Astrocyte of the cerebellum (primary cell): ENCODE data around the gene HOXD8.

Experiments
- DNase-seq: peaks from one replicate; pipeline ENCODE4 v3.0.0-alpha.2; 2011; ENCODE audit warnings: low read depth
- H3K4me3 ChIP-seq: 2 replicates; pipeline ENCODE4 v1.5.1; 2011; ENCODE audit warnings: mild to moderate bottlenecking, low read depth, low read length, moderate library complexity
- in situ Hi-C: cut with HindIII; loops from 2 replicates; pipeline ENCODE4 v1.10.0; 2017; ENCODE audit warnings: low sequenced_read_pairs
- TF ChIP-seq, protein P1 (sequence below): IDR thresholded peaks from 2 replicates; pipeline ENCODE4 v1.5.1; 2012; ENCODE audit warnings: low read length, low read depth, moderate library complexity, mild to moderate bottlenecking; ENCODE audit errors: missing control alignments

Gene HOXD8

DNA sequence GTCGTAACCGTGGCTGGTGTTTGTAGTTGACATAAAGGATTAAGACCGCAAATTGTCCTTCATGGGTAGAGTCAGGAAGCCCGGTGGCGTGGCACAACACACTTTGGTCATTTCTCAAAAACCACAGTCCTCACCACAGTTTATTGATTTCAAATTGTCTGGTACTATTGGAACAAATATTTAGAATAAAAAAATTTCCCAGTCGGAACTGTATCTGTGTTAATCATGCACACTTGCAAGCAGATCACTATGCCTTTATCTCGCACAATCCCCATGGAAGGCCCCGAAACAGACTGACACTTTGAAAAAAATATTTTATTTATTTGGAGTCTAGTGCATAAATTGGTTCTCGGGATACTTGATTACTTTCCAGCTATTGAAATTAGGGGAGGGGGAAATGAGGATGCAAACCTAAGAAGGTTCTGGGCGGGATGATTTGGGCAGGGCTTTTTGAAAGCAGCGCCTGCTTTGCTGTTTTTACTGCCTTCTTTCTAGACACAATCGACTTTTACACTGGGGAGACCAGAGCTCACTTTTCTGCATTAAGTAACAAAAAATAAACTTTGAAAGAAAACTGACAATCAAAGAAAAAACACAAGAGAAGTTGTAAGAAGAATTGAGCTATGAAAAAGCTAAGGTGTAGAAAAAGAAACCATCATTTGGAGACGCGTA is 43.5 kb downstream of the HOXD8 start:
- H3K4me3 ChIP-seq = no peak overlapping the region
- in situ Hi-C loops = no loop called here
- DNase-seq = no peak
- TF ChIP-seq, protein P1, sequence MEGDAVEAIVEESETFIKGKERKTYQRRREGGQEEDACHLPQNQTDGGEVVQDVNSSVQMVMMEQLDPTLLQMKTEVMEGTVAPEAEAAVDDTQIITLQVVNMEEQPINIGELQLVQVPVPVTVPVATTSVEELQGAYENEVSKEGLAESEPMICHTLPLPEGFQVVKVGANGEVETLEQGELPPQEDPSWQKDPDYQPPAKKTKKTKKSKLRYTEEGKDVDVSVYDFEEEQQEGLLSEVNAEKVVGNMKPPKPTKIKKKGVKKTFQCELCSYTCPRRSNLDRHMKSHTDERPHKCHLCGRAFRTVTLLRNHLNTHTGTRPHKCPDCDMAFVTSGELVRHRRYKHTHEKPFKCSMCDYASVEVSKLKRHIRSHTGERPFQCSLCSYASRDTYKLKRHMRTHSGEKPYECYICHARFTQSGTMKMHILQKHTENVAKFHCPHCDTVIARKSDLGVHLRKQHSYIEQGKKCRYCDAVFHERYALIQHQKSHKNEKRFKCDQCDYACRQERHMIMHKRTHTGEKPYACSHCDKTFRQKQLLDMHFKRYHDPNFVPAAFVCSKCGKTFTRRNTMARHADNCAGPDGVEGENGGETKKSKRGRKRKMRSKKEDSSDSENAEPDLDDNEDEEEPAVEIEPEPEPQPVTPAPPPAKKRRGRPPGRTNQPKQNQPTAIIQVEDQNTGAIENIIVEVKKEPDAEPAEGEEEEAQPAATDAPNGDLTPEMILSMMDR = no peak

DNA sequence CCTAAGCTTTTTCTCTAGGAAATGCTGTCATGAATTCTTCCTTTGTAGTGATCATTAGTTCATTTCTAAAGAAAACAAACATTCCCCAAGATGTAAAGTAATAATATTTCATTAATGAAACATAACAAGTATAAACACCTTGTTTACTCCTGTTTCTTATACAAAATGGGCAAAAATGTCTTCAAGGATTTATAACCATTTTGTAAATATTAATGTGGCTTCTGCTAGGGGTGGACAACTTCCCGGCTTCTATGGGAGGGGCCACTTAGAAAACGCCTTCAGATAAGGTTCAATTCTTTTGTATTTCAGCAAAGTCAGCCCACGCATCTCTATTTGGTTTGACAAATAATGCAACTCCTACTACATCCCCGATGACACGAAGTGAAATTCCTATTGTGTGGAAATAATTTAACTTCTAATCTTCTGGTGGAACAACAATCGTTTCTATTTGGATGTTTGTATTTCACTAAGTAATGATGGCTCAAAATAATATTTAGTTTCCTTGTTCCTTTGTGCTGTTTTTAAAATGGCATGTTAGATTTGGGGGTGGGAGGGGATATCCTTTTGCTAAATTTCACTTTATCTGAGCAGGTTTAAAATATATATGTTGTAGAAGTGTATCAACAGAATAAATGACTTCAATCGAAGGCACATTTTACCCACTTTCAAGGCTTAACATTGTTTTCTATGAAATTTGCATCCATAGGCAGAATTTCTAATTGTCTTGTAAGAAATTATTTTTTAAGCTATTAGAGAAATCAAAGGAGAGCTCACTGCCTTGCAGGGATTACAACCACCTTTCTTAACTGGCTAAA is 44.3 kb downstream of the HOXD8 start:
- no peak overlapping the region for H3K4me3 ChIP-seq
- TF ChIP-seq, protein P1 = no peak
- DNase-seq = no peak
- in situ Hi-C loops = no loop called here

DNA sequence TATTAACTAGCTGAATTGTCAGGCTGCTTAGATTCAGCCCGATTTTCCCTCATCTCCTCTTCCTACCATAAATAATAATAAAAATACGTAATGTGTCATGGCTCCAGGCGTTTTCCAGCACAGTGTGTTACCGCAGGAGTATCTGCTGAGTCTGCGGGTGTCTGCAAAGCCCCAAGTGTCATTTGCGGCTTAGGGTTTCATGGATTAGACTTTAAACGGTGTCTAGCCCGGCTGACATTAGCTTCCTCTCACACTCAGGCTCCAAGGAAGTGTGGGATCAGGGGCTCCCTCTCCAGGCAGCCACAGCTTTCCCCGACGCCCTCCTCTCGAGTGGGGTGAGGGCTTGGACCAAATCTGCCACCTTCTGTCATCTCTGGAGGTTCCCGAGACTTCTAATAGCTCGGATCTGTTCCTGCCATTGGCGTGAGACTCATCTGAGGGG is 44.9 kb downstream of the HOXD8 start:
- H3K4me3 ChIP-seq = no peak overlapping the region
- TF ChIP-seq, protein P1 = no peak
- in situ Hi-C loops = no loop called here
- no peak for DNase-seq

DNA sequence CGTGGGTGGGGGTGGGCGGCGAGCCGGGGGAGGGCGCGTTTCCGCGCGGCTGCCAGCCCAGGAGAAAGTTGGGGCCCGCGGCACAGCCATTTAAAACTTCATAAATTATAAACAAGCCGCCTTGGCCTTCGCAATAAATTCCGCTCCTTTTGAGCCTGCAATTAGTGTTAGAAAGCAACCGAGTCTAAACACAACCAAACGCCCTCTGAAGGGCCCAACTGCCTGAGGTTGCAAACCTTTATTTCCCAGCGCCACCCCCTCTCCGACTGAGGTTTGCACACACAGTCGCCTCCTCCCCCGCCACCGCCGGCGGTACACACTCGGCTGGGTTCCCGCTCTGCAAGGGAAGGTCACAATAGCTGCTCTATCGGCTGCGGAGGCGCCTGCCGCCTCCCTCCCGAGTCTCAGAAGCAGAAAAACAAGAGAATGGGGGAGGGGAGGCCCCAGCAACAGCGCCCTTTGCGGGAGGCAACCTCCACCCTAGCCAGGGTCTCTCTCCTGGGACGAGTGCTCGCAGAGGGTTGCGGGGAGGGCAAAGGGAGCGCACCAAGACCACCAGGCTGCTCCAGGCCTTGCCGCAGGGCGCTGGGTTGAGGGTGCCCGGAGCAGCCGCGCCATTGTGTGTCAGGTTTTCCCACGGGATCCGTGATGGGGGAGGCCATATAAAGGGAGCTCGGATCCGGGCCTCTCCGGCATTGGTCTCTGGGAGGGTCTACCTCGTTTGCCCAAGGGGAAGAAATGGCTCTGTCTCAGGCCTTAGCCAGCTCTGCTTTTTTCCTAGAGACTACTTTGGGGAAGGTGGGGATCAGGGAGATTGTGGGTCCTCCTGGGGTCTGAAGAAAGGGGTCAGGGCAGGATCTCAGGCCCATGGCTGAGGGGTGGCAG is 45.6 kb downstream of the HOXD8 start:
- TF ChIP-seq, protein P1 = no peak
- in situ Hi-C loops = no loop called here
- H3K4me3 ChIP-seq = no peak overlapping the region
- no peak for DNase-seq

DNA sequence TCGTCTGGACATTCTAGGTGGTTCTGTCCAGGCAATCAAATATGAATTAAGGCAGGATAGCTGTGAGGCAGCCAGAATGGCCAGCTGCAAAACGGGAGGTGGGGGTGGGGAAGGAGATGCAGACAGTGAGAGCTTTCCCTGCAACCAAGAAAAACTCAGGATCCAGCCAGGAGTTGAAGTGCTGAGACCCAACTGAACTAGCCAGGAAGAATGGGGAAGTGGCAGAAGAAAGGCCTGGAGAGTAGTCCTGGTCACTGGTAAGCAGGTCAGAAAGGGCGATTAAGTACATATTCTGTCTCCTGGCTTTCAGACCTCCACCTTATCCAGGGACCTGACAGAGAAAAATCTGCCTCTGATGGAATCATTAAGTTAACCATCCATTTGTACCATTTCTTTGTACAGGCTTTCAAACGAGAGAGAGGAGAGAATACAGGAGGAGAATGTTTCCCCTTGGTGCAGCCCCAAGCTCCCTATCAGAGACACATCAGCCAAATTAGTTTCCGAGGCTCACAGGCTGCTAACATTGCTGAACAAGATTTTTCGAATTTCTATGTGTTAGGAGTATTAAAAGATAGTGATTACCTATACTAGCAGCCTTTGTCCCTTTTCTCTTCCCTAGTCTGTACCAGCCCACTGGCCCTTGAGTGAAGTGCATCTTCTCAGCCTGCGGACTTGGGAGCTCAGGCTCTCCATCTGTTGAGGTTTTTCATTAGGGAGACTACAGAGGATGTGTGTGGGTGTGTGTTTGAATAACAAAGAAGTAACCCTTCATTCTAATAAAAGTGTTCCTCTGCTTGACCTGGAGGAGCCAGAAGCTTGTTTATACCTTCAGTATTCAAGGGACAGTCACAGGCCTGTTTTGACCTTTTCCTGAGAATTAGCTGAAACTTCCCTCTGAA is 46.5 kb downstream of the HOXD8 start:
- TF ChIP-seq, protein P1 = no peak
- in situ Hi-C loops = no loop called here
- no peak overlapping the region for H3K4me3 ChIP-seq
- DNase-seq = no peak
